Medulla oblongata (tissue), 1 donor: ENCODE measurements around the gene SLC6A18.

Experiments used
- DNase-seq: peaks from one replicate; pipeline ENCODE4 v3.0.0-alpha.2; 2015; ENCODE audit errors: extremely low spot score

The SLC6A18 gene, protein sequence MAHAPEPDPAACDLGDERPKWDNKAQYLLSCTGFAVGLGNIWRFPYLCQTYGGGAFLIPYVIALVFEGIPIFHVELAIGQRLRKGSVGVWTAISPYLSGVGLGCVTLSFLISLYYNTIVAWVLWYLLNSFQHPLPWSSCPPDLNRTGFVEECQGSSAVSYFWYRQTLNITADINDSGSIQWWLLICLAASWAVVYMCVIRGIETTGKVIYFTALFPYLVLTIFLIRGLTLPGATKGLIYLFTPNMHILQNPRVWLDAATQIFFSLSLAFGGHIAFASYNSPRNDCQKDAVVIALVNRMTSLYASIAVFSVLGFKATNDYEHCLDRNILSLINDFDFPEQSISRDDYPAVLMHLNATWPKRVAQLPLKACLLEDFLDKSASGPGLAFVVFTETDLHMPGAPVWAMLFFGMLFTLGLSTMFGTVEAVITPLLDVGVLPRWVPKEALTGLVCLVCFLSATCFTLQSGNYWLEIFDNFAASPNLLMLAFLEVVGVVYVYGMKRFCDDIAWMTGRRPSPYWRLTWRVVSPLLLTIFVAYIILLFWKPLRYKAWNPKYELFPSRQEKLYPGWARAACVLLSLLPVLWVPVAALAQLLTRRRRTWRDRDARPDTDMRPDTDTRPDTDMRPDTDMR

DNA sequence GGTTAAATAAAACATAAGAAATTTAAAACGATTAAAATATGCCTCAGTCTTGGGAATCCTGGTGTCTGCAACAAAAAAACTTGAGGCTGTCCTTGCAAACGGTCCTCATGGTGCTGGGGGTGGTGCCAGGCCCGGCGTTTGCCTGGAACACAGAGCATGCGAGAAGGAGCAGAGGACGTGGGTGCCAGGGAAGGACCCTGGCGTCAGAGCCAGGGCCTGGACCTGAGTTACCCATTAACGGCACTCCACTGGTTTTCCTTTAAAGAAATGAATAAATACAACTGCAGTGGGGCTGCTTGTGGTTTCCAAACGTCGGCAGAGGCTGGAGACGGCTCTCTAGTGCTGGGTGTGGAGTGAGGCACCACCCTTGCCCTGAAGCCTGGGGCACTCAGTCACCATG is at the start of gene SLC6A18:
TSS of gene SLC6A18 (plus strand) at position 301 of the 400 bp plus-strand sequence. CDS start at position 398, 97 bp downstream.
- DNase-seq, result no peak

DNA sequence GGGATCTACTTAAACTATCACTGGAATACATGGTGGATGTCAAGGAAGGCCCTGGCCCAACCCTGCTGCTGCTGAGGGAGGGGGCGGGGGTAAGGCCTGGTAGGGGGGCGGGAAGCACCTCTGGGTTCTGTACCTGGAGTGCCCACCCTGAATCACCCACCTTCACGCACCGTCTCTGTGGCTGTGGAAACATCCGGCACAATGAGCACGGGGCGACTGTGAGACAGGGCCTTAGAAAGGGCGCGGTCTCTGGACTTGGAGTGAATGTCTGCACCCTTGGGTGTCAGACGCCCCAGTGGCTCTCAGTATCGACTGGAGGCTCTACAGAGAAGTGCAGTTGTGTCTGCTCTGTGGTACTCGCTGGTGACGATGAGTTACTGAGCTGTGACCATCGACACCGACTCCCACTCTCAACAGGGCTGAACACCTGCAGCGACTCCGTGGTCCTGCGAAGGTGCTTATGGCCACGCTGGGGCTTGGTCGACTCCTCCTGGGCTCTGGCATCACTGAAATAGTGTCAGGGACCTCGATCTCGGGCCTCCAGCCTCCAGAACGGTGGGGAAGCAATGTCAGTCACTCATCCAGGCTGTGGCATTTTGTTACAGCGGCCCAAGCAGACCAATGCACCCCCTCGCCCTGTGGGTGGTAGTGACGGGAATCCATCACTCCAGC is 49.2 kb upstream of the SLC6A18 start:
- DNase-seq, result no peak

DNA sequence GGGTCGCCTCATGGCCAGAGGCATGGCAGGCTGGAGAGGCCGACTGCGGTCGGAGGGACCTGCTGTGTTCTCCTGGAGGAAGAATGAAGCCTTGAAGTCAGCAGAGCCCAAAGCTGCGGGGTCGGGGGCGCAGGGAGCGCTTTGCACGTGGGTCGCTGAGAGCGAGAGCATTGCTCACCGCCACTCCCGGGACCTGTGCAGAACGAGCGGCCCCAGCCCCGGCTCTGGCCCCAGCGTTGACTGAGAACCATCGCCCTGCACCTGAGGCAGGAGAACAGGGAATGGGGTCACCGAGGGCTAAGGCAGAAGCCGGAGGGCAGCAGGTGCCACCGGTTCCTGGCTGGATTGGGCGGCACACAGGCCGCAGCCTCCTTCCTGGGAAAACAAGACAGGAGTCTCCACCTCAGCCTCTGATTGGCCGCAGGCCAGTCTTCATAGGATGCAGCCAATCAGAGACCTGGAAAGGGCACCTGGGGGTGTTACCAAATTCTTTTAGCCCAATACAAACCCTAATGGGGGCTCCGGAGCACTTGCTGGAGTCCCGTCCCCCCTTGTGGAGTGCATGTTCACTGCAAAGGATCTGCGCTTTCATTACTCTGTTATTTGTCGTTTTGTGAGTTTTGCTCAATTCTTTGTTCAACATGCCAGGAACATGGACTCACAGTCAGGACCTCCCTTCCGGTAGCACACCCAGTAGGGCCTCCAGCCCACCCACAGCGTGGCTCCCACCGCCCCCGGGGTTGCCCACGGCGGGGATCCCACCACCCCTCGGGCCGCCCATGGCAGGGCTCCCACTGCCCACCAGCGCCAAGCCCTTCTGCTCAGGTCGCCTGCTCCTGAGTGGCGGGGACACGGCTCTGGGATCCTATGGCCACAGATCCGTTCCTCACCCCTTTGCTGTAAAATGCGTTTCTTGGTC is 48.4 kb upstream of the SLC6A18 start:
- no peak for DNase-seq

DNA sequence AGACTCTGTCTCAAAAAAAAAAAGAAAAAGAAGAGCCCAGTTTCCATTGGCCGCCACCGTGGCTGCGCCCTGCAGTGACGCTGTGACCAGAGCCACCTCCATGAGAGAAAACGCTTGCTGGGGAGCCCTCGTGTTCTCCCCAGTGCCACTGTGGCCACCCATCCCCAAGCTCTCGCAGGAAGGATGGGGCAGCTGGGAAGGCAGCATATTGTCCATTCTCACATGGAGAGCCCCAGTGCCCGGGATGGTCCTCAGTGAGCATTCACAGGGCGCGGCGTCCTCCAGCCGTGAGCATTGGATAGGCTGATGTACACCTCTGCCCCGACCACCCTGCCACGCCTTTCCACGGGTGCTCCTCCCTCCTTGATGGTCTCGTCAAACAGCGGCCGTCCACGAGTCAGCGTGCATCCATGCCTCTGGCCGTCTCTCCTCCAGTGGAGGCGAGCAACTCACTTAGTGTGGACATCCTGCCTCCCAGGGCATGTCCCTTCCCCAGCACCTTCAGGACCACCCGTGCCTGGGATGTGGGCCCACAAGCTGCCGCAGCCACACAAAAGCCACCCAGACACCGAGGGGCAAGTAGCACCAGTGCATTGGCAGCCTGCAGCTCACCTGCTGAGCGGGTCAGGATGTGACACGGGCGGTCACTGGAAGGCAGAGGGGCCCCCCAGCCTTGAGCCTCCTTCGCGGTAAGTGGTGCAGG is 47.2 kb upstream of the SLC6A18 start:
- no peak for DNase-seq

GRCh38 chr5:1178529-1179382 is 46.4 kb upstream of the SLC6A18 start:
- no peak for DNase-seq

DNA sequence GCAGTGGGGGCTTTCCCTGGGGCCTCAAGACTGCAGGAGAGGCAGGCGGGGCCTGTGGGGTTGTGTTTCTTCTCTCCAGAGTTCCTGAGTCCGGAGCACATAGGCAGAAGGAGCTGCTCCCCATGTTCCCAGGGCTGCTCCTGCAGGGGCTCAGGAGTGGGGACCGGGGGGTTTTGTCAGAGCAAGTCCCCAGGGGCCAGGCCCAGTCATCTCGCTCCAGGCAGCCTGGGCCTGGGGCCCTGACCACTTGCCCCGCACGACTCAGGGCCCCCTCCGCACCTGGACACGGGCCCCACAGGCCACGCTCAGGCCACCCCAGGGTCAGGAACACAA is 45.8 kb upstream of the SLC6A18 start:
- DNase-seq, result no peak

DNA sequence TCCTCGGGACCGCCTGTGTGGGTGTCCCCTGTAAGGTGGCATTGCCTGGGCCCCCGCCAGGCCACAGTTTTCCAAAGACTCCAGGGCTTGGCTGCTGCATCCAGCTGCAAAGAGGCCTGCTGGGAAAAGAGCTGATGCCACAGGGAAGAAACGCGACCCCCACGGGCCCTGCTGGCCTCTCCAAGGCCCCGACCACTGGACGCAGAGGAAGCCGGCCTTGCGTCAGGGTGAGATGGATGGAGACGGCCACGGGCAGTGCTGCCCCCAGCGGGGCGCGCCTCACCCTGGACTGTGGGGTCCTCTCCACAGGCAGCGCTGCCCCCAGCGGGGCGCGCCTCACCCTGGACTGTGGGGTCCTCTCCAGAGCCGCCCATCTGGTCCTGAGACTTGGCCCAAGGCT is 45.1 kb upstream of the SLC6A18 start:
- DNase-seq, result no peak

DNA sequence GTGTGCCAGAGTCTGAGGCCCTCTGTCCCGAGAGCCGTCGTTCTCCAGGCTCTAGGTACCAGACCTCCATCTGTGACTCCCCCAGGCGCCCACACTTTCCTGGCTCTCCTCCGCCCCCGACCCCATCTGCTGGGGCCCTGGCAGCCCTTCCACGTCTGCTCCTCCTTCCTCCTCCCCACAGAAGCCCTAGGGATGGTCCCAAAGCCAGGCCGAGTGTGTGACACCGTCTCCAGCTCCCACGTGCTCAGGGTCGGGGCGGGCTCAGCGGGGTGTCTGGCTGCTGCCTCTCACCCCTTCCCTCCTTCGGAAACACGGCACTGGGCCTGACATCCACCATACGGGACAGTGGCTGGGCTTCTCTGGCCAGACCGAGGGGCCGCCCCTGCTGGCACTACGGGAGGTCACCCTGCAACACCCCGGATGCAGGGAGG is 44.3 kb upstream of the SLC6A18 start:
- no peak for DNase-seq

- DNase-seq, result no peak
Measured at GRCh38 chr5:1181451-1182359, 43.5 kb upstream of the SLC6A18 start.

- DNase-seq, result no peak
Measured at GRCh38 chr5:1182360-1182632, 42.9 kb upstream of the SLC6A18 start.

GRCh38 chr5:1182633-1183423 is 42.4 kb upstream of the SLC6A18 start:
- peak; percentile 90 for DNase-seq

- no peak for DNase-seq
Measured at GRCh38 chr5:1183424-1184162, 41.6 kb upstream of the SLC6A18 start.

GRCh38 chr5:1184163-1184470 is 41.1 kb upstream of the SLC6A18 start:
- no peak for DNase-seq

GRCh38 chr5:1184481-1184880 is 40.7 kb upstream of the SLC6A18 start:
- no peak for DNase-seq

DNA sequence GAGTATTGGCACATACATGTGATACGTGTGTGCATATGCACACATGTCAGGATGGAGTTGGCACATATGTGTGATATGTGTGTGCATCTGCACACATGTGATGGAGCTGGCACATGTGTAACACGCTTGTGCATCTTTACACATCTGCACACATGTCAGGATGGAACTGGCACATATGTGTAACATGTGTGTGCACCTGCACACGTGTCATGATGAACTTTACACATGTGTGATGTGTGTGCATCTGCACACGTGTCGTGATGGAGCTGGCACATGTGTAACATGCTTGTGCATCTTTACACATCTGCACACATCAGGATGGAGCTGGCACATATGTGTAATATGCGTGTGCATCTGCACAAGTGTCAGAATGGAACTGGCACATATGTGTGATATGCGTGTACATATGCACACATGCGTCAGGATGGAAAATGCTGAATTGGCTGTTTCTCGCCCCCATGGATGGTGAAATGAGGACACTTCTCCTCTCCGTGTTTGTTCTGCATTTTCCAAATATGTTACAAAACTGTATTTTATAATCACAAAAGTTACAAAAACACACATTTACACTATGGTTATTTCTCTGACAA is 40.0 kb upstream of the SLC6A18 start:
- no peak for DNase-seq

GRCh38 chr5:1185629-1186350 is 39.4 kb upstream of the SLC6A18 start:
- no peak for DNase-seq
